Astrocyte of the spinal cord (primary cell): Measurements from ENCODE around the gene SORBS2.

ENCODE experiments used
- DNase-seq: peaks from one replicate; pipeline ENCODE4 v3.0.0; 2011; ENCODE audit warnings: low read depth, low spot score
- H3K4me3 ChIP-seq: 2 replicates; pipeline ENCODE4 v1.5.1; 2011; ENCODE audit warnings: low read depth, mild to moderate bottlenecking, low read length, moderate library complexity
- CTCF ChIP-seq: IDR thresholded peaks from 2 replicates; pipeline ENCODE4 v1.5.1; 2012; ENCODE audit warnings: low read depth, mild to moderate bottlenecking, low read length, inconsistent platforms
- in situ Hi-C: cut with HindIII; loops from 2 replicates; pipeline ENCODE4 v1.10.0; 2017; ENCODE audit warnings: low sequenced_read_pairs

SORBS2 gene

GRCh38 chr4:185542626-185543315 lies 269.2 kb downstream of the SORBS2 start:
- no peak overlapping the region for H3K4me3 ChIP-seq
- in situ Hi-C loops, result no loop called here
- DNase-seq, result peak; percentile 10
- TF ChIP-seq CTCF, result no peak

GRCh38 chr4:185541251-185541727 lies 270.7 kb downstream of the SORBS2 start:
- DNase-seq, result peak; percentile 21
- no peak for TF ChIP-seq CTCF
- in situ Hi-C loops, result no loop called here

GRCh38 chr4:185540487-185541120 lies 271.4 kb downstream of the SORBS2 start:
- DNase-seq, result no peak
- H3K4me3 ChIP-seq, result no peak overlapping the region
- in situ Hi-C loops, result no loop called here
- no peak for TF ChIP-seq CTCF

More at GRCh38 chr4:185541251-185541727, 270.7 kb downstream of the SORBS2 start:
- no peak overlapping the region for H3K4me3 ChIP-seq

- no peak for DNase-seq
- in situ Hi-C loops, result no loop called here
- H3K4me3 ChIP-seq, result no peak overlapping the region
- TF ChIP-seq CTCF, result no peak
Measured at GRCh38 chr4:185540040-185540439, 272.0 kb downstream of the SORBS2 start.

- no peak for TF ChIP-seq CTCF
- in situ Hi-C loops, result no loop called here
- no peak for DNase-seq
- H3K4me3 ChIP-seq, result no peak overlapping the region
Measured at GRCh38 chr4:185538806-185539205, 273.2 kb downstream of the SORBS2 start.

GRCh38 chr4:185536411-185536709 lies 275.6 kb downstream of the SORBS2 start:
- no peak for TF ChIP-seq CTCF
- H3K4me3 ChIP-seq, result no peak overlapping the region
- no peak for DNase-seq
- in situ Hi-C loops, result no loop called here
